GM23338 (cell line): ENCODE data around the gene EFCAB10.

Experiments
- EZH2phosphoT487 ChIP-seq: fragments of 200-600 bp; sonication (generic); IDR thresholded peaks from one replicate; pipeline ENCODE4 v1.8.1; 2018; ENCODE audit warnings: antibody characterized with exemption; ENCODE audit not compliant: unreplicated experiment
- POLR2AphosphoS5 ChIP-seq: IDR thresholded peaks from 2 replicates; pipeline ENCODE4 v1.6.1; 2016; ENCODE audit warnings: antibody characterized with exemption, low read depth

GRCh38 chr7:105590793-105591192 lies 9.5 kb upstream of the EFCAB10 start:
- TF ChIP-seq POLR2AphosphoS5 (no peak), EZH2phosphoT487 (no peak)
